HepG2 (cell line): ENCODE results near the gene ZFP90. TPM values are rescaled to one million over a fixed set of nuclear protein-coding genes. Genes with fewer than 3 reads are reported as not detected.
A peak's percentile ranks its signal among the peaks of the same experiment; 100 is the strongest.

Experiments
- ATAC-seq: fragments of 200-7000 bp; cut with Tn5 transposase; 3 replicates; pipeline ENCODE4 v1.9.1; 2020; ENCODE audit warnings: mild to moderate bottlenecking, moderate library complexity
- BruUV-seq: library from RNA; stranded (reverse); fragments of 400-500 nt; replicated peaks from 2 replicates; lab custom pipeline; 2021; lab: Mats Ljungman, UMichigan
- CTCF ChIA-PET: fragments of 300-600 bp; formaldehyde crosslinking; extraction: SDS; loops from one replicate; lab custom pipeline; 2021; ENCODE audit warnings: low total read pairs, inconsistent platforms, low intra/inter-chr PET ratio; lab: Yijun Ruan, JAX
- POLR2A ChIA-PET: fragments of 350-600 bp; sonication (Branson Sonifier 250); formaldehyde crosslinking; loops from one replicate; lab custom pipeline; 2020; ENCODE audit warnings: antibody characterized with exemption, inconsistent platforms; lab: Yijun Ruan, JAX
- DNase-seq: peaks from one replicate; pipeline ENCODE4 v3.0.0-alpha.2; 2015; ENCODE audit warnings: low spot score
- FAIRE-seq: peaks from 3 replicates; lab custom pipeline; 2011; peaks lifted over from hg19 to GRCh38; lab: Jason Lieb, UNC
- H2AFZ ChIP-seq: one replicate; pipeline ENCODE4 v1.6.1; 2011; ENCODE audit warnings: low read length, inconsistent platforms
- H3K27ac ChIP-seq: fragments of 300-600 bp; 3 replicates; pipeline ENCODE4 v1.8.0; 2011; ENCODE audit warnings: mixed run types, mild to moderate bottlenecking, mixed read lengths, low read length, inconsistent platforms; ENCODE audit not compliant: insufficient read depth; ENCODE audit errors: extremely low read length
- H3K27me3 ChIP-seq, 2 experiments: fragments of 200-600 bp in 1 of 2; 2 replicates in 1 of 2; 3 replicates in 1 of 2; pipeline versions ENCODE4 v1.6.0 to v1.8.0; 2011; ENCODE audit warnings: low read length in 2 of 2, mild to moderate bottlenecking in 2 of 2, moderate library complexity in 2 of 2, inconsistent platforms in 1 of 2; ENCODE audit not compliant: insufficient read depth in 2 of 2, control insufficient read depth in 1 of 2
- H3K36me3 ChIP-seq, 2 experiments: fragments of 200-600 bp in 1 of 2; replicated peaks in 1 of 2; 2 replicates in 1 of 2; 3 replicates in 1 of 2; pipeline versions ENCODE4 v1.5.1 to v1.8.0; 2011; ENCODE audit warnings: low read length in 2 of 2, inconsistent platforms in 1 of 2; ENCODE audit not compliant: insufficient read depth in 2 of 2, control insufficient read depth in 1 of 2
- H3K4me1 ChIP-seq: 2 replicates; pipeline ENCODE4 v1.5.1; 2012; ENCODE audit warnings: low read length, inconsistent platforms; ENCODE audit not compliant: insufficient read depth
- H3K4me2 ChIP-seq: 2 replicates; pipeline ENCODE4 v1.6.0; 2011; ENCODE audit warnings: low read depth, low read length, inconsistent platforms
- H3K4me3 ChIP-seq, 3 experiments: fragments of 200-600 bp in 1 of 3; sonication (generic), shearing (Covaris generic) in 1 of 3; replicated peaks in 1 of 3; 2 replicates each; pipeline ENCODE4 v1.5.1; 2011 to 2016; ENCODE audit warnings: low read length in 3 of 3, inconsistent platforms in 2 of 3, low read depth in 2 of 3, mild to moderate bottlenecking in 2 of 3, control low read depth in 1 of 3, mixed read lengths in 1 of 3; ENCODE audit not compliant: insufficient read depth in 1 of 3
- H3K79me2 ChIP-seq: one replicate; pipeline ENCODE4 v1.6.1; 2011; ENCODE audit warnings: low read length, inconsistent platforms; ENCODE audit not compliant: insufficient read depth
- H3K9ac ChIP-seq: 2 replicates; pipeline ENCODE4 v1.6.0; 2011; ENCODE audit warnings: mild to moderate bottlenecking, low read depth, low read length, inconsistent platforms; ENCODE audit not compliant: insufficient read depth
- H3K9me3 ChIP-seq: 2 replicates; pipeline ENCODE4 v1.5.1; 2012; ENCODE audit warnings: mild to moderate bottlenecking, low read length
- H4K20me1 ChIP-seq: 2 replicates; pipeline ENCODE4 v1.6.0; 2011; ENCODE audit warnings: inconsistent platforms, mild to moderate bottlenecking, low read length, moderate library complexity; ENCODE audit not compliant: insufficient read depth
- BATF2 ChIP-seq: sonication (generic); formaldehyde crosslinking; IDR thresholded peaks from 2 replicates; pipeline ENCODE4 v1.8.0; 2022; ENCODE audit warnings: mild to moderate bottlenecking, missing genetic modification reagents, moderate library complexity
- BCL3 ChIP-seq: sonication (generic); formaldehyde crosslinking; IDR thresholded peaks from 2 replicates; pipeline ENCODE4 v1.5.1; 2020; ENCODE audit warnings: mild to moderate bottlenecking, missing genetic modification reagents, moderate library complexity
- DZIP1 ChIP-seq: sonication (generic); formaldehyde crosslinking; IDR thresholded peaks from 2 replicates; pipeline ENCODE4 v1.5.0; 2020; ENCODE audit warnings: mild to moderate bottlenecking, missing genetic modification reagents
- PBX3 ChIP-seq: sonication (generic); formaldehyde crosslinking; IDR thresholded peaks from 2 replicates; pipeline ENCODE4 v1.8.1; 2023; ENCODE audit warnings: missing genetic modification reagents, inconsistent platforms, borderline replicate concordance
- RAD51 ChIP-seq: fragments of 450-650 bp; IDR thresholded peaks from 2 replicates; pipeline ENCODE4 v1.6.1; 2016; ENCODE audit warnings: borderline replicate concordance
- SNAPC5 ChIP-seq: sonication (generic); formaldehyde crosslinking; IDR thresholded peaks from 2 replicates; pipeline ENCODE4 v1.8.1; 2023; ENCODE audit warnings: mild to moderate bottlenecking, missing genetic modification reagents, borderline replicate concordance
- ZBTB26 ChIP-seq: IDR thresholded peaks from 2 replicates; pipeline ENCODE4 v1.6.1; 2016; ENCODE audit warnings: missing compliant biosample characterization, missing genetic modification reagents, borderline replicate concordance
- ZNF12 ChIP-seq: sonication (generic); formaldehyde crosslinking; IDR thresholded peaks from 2 replicates; pipeline ENCODE4 v1.5.0; 2020; ENCODE audit warnings: missing genetic modification reagents
- ZNF274 ChIP-seq: sonication (generic); formaldehyde crosslinking; IDR thresholded peaks from 2 replicates; pipeline ENCODE4 v1.5.1; 2020; ENCODE audit warnings: mild to moderate bottlenecking, missing genetic modification reagents
- ZNF503 ChIP-seq: sonication (generic); formaldehyde crosslinking; IDR thresholded peaks from 2 replicates; pipeline ENCODE4 v1.4.0; 2020; ENCODE audit warnings: missing genetic modification reagents
- ZNF569 ChIP-seq: sonication (generic); formaldehyde crosslinking; IDR thresholded peaks from 2 replicates; pipeline ENCODE4 v1.5.0; 2020; ENCODE audit warnings: mild to moderate bottlenecking, missing genetic modification reagents, moderate library complexity, borderline replicate concordance
- ZNF639 ChIP-seq: conservative IDR thresholded peaks from 2 replicates; pipeline ENCODE4 v1.6.1; 2018; ENCODE audit warnings: missing genetic modification reagents
- WGBS: methylation state at CpG from one replicate; pipeline ENCODE4 v1.1.6; 2017; ENCODE audit warnings: low lambda C conversion rate; 5-methylcytosine and 5-hydroxymethylcytosine counted together
- in situ Hi-C: cut with HindIII; loops from 2 replicates; pipeline ENCODE4 v1.10.0; 2017; ENCODE audit warnings: low pct_unique_long_range_greater_than_20kb; ENCODE audit not compliant: extremely low pct_ligation_motif_present
- intact Hi-C: fragments of 100-400 bp; cut with micrococcal nuclease; formaldehyde crosslinking; loops from one replicate; pipeline ENCODE4 v1.10.0; 2022; ENCODE audit not compliant: unreplicated experiment
- polyA plus RNA-seq, 8 experiments: library from polyadenylated mRNA; depleted of rRNA in 3 of 8; stranded (reverse) in 7 of 8; unstranded in 1 of 8; fragments of >200 nt; fragmentation: Illumina TruSeq in 4 of 8; extraction: Trizol in 4 of 8; gene quantifications; 2 replicates each; pipeline versions ENCODE4 v1.2.1 to v1.2.3, GENCODE V29; 2011 to 2016; ENCODE audit warnings: low read depth in 4 of 8, missing spikeins in 1 of 8, mixed read lengths in 1 of 8; ENCODE audit not compliant: insufficient read depth in 1 of 8
- total RNA-seq, 5 experiments: library from RNA; depleted of rRNA; stranded (reverse); fragments of >200 nt; fragmentation: Illumina TruSeq; extraction: Trizol; gene quantifications; 2 replicates each; pipeline ENCODE4 v1.2.3, GENCODE V29; 2016; ENCODE audit warnings: low read depth in 1 of 5

ZFP90 gene
- total and polyA plus RNA-seq, 2 of the 13 experiments (the other 11 are each of a cell fraction or from before 2014, with no cell fraction given), result 17.6 to 18.9 TPM

- Histone ChIP-seq H4K20me1 (no peaks in the 10 kb centered on the region), H3K4me3 (no peak overlapping the region), H2AFZ (no peak overlapping the region), H3K36me3 (peaks cover 10 to 42% of the 10 kb centered on the region in 2 experiments), H3K79me2 (no peaks in the 10 kb centered on the region), H3K9me3 (peaks cover 98% of the 10 kb centered on the region), H3K27me3 (no peaks in the 10 kb centered on the region), H3K27ac (no peak overlapping the region), H3K4me2 (no peak overlapping the region), H3K4me1 (no peaks in the 10 kb centered on the region), H3K9ac (no peak overlapping the region)
- 97% methylated on average over 7 of the region's 7 CpGs for WGBS
- POLR2A ChIA-PET, result no interaction called here
- DNase-seq (no peak), ATAC-seq (no peak), FAIRE-seq (no peak)
- intact Hi-C loops, result no loop called here
- in situ Hi-C loops, result no loop called here
- CTCF ChIA-PET, result no interaction called here
- BruUV-seq, result TSS peak; percentile 6
- TF ChIP-seq ZBTB26 (no peak), ZNF12 (no peak), BCL3 (CRISPR knock-in tag) (no peak), PBX3 (CRISPR knock-in tag) (no peak), SNAPC5 (CRISPR knock-in tag) (no peak), ZNF274 (CRISPR knock-in tag) (peak; percentile 100), ZNF503 (CRISPR knock-in tag) (no peak), ZNF639 (CRISPR knock-in tag) (no peak), BATF2 (CRISPR knock-in tag) (no peak), ZNF569 (CRISPR knock-in tag) (no peak), RAD51 (no peak), DZIP1 (CRISPR knock-in tag) (no peak)
Observed at GRCh38 chr16:68563631-68564381, 24.7 kb downstream of the ZFP90 start.
